ENCODE data around the gene CDH4.

CDH4 gene

DNA sequence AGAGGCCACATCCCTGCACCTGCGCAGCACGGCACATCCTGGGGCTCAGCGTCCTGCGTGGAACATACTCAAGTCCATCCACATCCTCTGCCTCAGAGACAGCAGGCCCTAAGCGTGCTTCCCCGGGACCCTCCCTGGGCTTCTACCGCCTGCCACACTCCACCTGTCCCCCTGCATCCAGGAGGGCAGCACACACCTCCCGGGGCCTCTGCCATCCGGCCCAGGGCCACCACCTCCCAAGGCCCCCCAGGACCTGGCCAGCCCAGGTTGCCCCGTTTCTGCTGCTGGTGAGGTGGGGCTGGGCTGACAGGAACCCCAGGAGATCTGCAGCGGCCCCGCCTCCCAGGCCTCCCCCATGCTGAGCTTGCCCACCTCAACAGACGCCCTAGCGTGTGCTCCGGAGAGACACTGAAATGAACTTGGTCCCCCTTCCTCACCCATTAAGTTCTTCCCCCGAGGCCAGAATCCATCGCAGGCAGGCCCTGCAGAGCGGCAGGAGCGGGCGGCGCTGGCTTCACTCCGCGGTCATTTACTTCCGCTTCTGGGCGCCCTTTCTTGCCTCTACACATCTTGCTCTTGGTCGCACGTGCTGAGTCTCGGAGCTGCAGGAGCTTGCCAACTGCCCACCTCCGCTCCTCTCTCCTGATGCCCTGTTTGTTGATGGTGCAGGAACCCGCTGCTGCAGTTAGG is 578.3 kb downstream of the CDH4 start:
- Histone ChIP-seq H3K27me3 (ENCODE audit: insufficient read depth, low read length) (peaks cover 2% of the 10 kb centered on the region), H3K4me1 (ENCODE audit: control insufficient read depth in 1 of 2, insufficient read depth in 2 of 2, low read length in 2 of 2) (no peaks in the 10 kb centered on the region), H2BK120ac (ENCODE audit: insufficient read depth, low read length, poor library complexity) (no peak overlapping the region), H3K23ac (ENCODE audit: low read length) (no peak overlapping the region), H4K91ac (ENCODE audit: low read depth, low read length) (no peak overlapping the region), H4K12ac (ENCODE audit: low read depth, low read length) (no peak overlapping the region), H3K4me2 (ENCODE audit: low read length) (no peak overlapping the region), H3K4me3 (ENCODE audit: low read depth, low read length) (no peak overlapping the region), H2AK5ac (ENCODE audit: low read length) (no peak overlapping the region), H2AFZ (ENCODE audit: insufficient read depth, low read length, poor library complexity) (no peak overlapping the region), H3K36me3 (ENCODE audit: control insufficient read depth in 1 of 2, insufficient read depth in 2 of 2, low read length in 2 of 2) (no peaks in the 10 kb centered on the region), H3K14ac (ENCODE audit: low read length) (no peak overlapping the region), H3K9ac (ENCODE audit: low read length) (no peak overlapping the region), H4K8ac (ENCODE audit: low read depth, low read length) (no peak overlapping the region), H3K79me2 (ENCODE audit: control insufficient read depth, insufficient read depth, low read length, poor library complexity) (no peaks in the 10 kb centered on the region), H3K27ac (ENCODE audit: low read depth, low read length) (no peak overlapping the region), H3K4ac (ENCODE audit: low read depth, low read length) (no peak overlapping the region), H2BK12ac (ENCODE audit: low read length) (no peak overlapping the region), H3K9me3 (ENCODE audit: insufficient read depth, low read depth, low read length) (peaks cover 30% of the 10 kb centered on the region), H3K79me1 (ENCODE audit: low read length) (no peaks in the 10 kb centered on the region), H2BK5ac (ENCODE audit: low read depth, low read length, poor library complexity) (no peak overlapping the region), H3K18ac (ENCODE audit: low read length) (no peak overlapping the region)
- WGBS (ENCODE audit: extremely low coverage, insufficient coverage, insufficient read length), result no CpG with 5 or more reads among the region's 30 CpGs
- no peak for DNase-seq

DNA sequence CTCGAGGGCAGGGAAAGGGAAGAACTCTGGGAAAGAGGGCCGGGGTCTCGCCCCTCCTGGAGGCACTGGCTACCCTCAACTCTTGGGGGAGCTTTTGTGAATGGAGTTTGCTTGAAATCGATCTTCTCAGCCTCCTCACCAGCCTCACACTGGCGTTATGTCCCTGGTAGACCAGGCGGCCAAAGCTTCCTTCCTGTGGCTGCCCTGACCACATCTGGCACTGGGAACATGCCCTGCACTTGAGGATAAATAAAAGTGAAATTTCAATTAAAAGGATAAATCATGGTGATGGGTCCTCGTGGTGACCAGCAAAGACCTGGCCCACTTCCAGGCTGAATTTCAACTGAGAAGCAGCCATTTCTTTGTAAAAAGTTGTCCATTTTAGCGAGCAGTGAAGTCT is 578.9 kb downstream of the CDH4 start:
- no peak overlapping the region for H2AK5ac ChIP-seq (ENCODE audit: low read length)
- no peak overlapping the region for H2AFZ ChIP-seq (ENCODE audit: insufficient read depth, low read length, poor library complexity)
- no peak overlapping the region for H3K4me2 ChIP-seq (ENCODE audit: low read length)
- H3K9me3 ChIP-seq (ENCODE audit: insufficient read depth, low read depth, low read length), result peaks cover 26% of the 10 kb centered on the region
- no peaks in the 10 kb centered on the region for H3K36me3 ChIP-seq (ENCODE audit: control insufficient read depth in 1 of 2, insufficient read depth in 2 of 2, low read length in 2 of 2)
- no peaks in the 10 kb centered on the region for H3K4me1 ChIP-seq (ENCODE audit: control insufficient read depth in 1 of 2, insufficient read depth in 2 of 2, low read length in 2 of 2)
- no peak overlapping the region for H3K18ac ChIP-seq (ENCODE audit: low read length)
- H4K8ac ChIP-seq (ENCODE audit: low read depth, low read length), result no peak overlapping the region
- WGBS (ENCODE audit: extremely low coverage, insufficient coverage, insufficient read length), result no CpG with 5 or more reads among the region's 8 CpGs
- no peak overlapping the region for H3K9ac ChIP-seq (ENCODE audit: low read length)
- no peak overlapping the region for H3K27ac ChIP-seq (ENCODE audit: low read depth, low read length)
- H3K4me3 ChIP-seq (ENCODE audit: low read depth, low read length), result no peak overlapping the region
- no peak overlapping the region for H2BK12ac ChIP-seq (ENCODE audit: low read length)
- no peak overlapping the region for H2BK120ac ChIP-seq (ENCODE audit: insufficient read depth, low read length, poor library complexity)
- H4K91ac ChIP-seq (ENCODE audit: low read depth, low read length), result no peak overlapping the region
- no peaks in the 10 kb centered on the region for H3K79me1 ChIP-seq (ENCODE audit: low read length)
- H2BK5ac ChIP-seq (ENCODE audit: low read depth, low read length, poor library complexity), result no peak overlapping the region
- H3K4ac ChIP-seq (ENCODE audit: low read depth, low read length), result no peak overlapping the region
- no peak overlapping the region for H4K12ac ChIP-seq (ENCODE audit: low read depth, low read length)
- peaks cover 2% of the 10 kb centered on the region for H3K27me3 ChIP-seq (ENCODE audit: insufficient read depth, low read length)
- no peaks in the 10 kb centered on the region for H3K79me2 ChIP-seq (ENCODE audit: control insufficient read depth, insufficient read depth, low read length, poor library complexity)
- H3K14ac ChIP-seq (ENCODE audit: low read length), result no peak overlapping the region
- H3K23ac ChIP-seq (ENCODE audit: low read length), result no peak overlapping the region
- no peak for DNase-seq

DNA sequence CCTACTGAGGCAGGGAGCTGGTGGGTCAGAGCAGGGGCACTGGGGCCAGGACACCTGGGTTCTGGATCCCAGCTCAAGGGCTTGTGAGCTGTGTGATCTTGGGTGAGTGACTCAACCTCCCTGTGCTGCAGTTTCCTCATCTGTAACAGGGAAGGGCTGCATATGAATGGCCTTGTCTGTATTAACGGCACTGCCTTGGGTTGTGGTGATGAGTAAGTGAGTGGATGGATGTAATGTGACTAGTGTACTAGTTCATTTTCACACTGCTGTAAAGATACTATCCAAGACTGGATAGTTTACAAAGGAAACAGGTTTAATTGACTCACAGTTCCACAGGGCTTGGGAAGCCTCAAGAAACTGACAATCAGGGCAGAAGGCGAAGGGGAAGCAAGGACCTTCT is 580.1 kb downstream of the CDH4 start:
- Histone ChIP-seq H3K4me3 (ENCODE audit: low read depth, low read length) (no peak overlapping the region), H3K4me1 (ENCODE audit: control insufficient read depth in 1 of 2, insufficient read depth in 2 of 2, low read length in 2 of 2) (no peaks in the 10 kb centered on the region), H3K18ac (ENCODE audit: low read length) (no peak overlapping the region), H4K8ac (ENCODE audit: low read depth, low read length) (no peak overlapping the region), H2AK5ac (ENCODE audit: low read length) (no peak overlapping the region), H3K4me2 (ENCODE audit: low read length) (no peak overlapping the region), H3K27me3 (ENCODE audit: insufficient read depth, low read length) (peaks cover 2% of the 10 kb centered on the region), H4K12ac (ENCODE audit: low read depth, low read length) (no peak overlapping the region), H3K27ac (ENCODE audit: low read depth, low read length) (no peak overlapping the region), H3K4ac (ENCODE audit: low read depth, low read length) (no peak overlapping the region), H3K9me3 (ENCODE audit: insufficient read depth, low read depth, low read length) (peaks cover 20% of the 10 kb centered on the region), H3K23ac (ENCODE audit: low read length) (no peak overlapping the region), H2BK5ac (ENCODE audit: low read depth, low read length, poor library complexity) (no peak overlapping the region), H4K91ac (ENCODE audit: low read depth, low read length) (no peak overlapping the region), H3K36me3 (ENCODE audit: control insufficient read depth in 1 of 2, insufficient read depth in 2 of 2, low read length in 2 of 2) (no peaks in the 10 kb centered on the region), H2BK120ac (ENCODE audit: insufficient read depth, low read length, poor library complexity) (no peak overlapping the region), H3K9ac (ENCODE audit: low read length) (no peak overlapping the region), H3K14ac (ENCODE audit: low read length) (no peak overlapping the region), H3K79me1 (ENCODE audit: low read length) (no peaks in the 10 kb centered on the region), H3K79me2 (ENCODE audit: control insufficient read depth, insufficient read depth, low read length, poor library complexity) (no peaks in the 10 kb centered on the region), H2AFZ (ENCODE audit: insufficient read depth, low read length, poor library complexity) (no peak overlapping the region), H2BK12ac (ENCODE audit: low read length) (no peak overlapping the region)
- no CpG with 5 or more reads among the region's 2 CpGs for WGBS (ENCODE audit: extremely low coverage, insufficient coverage, insufficient read length)
- DNase-seq, result no peak

DNA sequence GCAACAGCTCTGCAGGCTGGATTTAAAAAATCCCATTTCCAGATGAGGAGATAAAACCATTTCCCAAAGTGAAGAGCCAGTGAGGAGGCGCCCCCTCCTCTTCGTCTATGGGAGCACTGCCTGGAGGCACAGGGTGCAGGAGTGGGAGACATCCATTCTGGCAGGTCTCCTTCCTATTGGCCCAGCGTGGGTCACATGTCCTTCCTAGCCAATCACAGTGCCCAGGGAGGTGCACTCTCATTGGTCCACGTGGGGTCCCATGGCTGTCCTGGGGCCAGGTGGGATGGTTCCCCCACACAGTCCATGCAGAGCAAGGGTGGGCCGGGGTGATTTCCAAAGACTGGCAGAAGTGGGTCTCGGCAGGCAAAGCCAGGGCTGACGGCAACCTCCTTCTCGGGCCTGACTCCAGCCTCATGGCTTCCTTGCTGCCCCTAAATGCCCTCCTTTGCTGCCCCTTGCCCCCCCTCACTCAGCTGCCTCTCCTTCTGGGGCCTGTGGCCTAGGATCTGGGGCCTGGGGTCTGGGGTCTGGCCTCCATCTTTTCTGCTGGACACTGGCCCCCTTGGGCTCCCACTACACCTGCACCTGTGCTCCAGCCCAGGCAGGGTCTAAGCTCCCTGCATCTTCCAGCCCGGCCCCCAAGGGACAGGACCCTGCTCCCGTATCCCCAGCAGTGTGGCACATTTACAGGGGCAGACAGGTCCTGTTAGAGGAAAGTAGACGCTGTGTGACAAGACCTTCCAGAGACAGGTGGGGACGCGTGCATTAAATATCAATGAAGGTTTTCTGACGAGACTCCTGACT is 581.9 kb downstream of the CDH4 start:
- DNase-seq, result no peak
- no peak overlapping the region for H2BK120ac ChIP-seq (ENCODE audit: insufficient read depth, low read length, poor library complexity)
- no CpG with 5 or more reads among the region's 14 CpGs for WGBS (ENCODE audit: extremely low coverage, insufficient coverage, insufficient read length)
- H2BK12ac ChIP-seq (ENCODE audit: low read length), result no peak overlapping the region
- H3K9me3 ChIP-seq (ENCODE audit: insufficient read depth, low read depth, low read length), result peaks cover 13% of the 10 kb centered on the region
- H4K8ac ChIP-seq (ENCODE audit: low read depth, low read length), result no peak overlapping the region
- no peak overlapping the region for H4K91ac ChIP-seq (ENCODE audit: low read depth, low read length)
- H3K79me2 ChIP-seq (ENCODE audit: control insufficient read depth, insufficient read depth, low read length, poor library complexity), result no peaks in the 10 kb centered on the region
- H2AFZ ChIP-seq (ENCODE audit: insufficient read depth, low read length, poor library complexity), result no peak overlapping the region
- H3K27me3 ChIP-seq (ENCODE audit: insufficient read depth, low read length), result no peaks in the 10 kb centered on the region
- no peak overlapping the region for H3K14ac ChIP-seq (ENCODE audit: low read length)
- no peak overlapping the region for H3K9ac ChIP-seq (ENCODE audit: low read length)
- no peak overlapping the region for H2BK5ac ChIP-seq (ENCODE audit: low read depth, low read length, poor library complexity)
- no peak overlapping the region for H4K12ac ChIP-seq (ENCODE audit: low read depth, low read length)
- H3K18ac ChIP-seq (ENCODE audit: low read length), result no peak overlapping the region
- no peaks in the 10 kb centered on the region for H3K36me3 ChIP-seq (ENCODE audit: control insufficient read depth in 1 of 2, insufficient read depth in 2 of 2, low read length in 2 of 2)
- no peak overlapping the region for H3K4me2 ChIP-seq (ENCODE audit: low read length)
- H3K4me3 ChIP-seq (ENCODE audit: low read depth, low read length), result no peak overlapping the region
- H3K4me1 ChIP-seq (ENCODE audit: control insufficient read depth in 1 of 2, insufficient read depth in 2 of 2, low read length in 2 of 2), result no peaks in the 10 kb centered on the region
- no peak overlapping the region for H3K27ac ChIP-seq (ENCODE audit: low read depth, low read length)
- no peak overlapping the region for H3K4ac ChIP-seq (ENCODE audit: low read depth, low read length)
- H3K79me1 ChIP-seq (ENCODE audit: low read length), result no peaks in the 10 kb centered on the region
- no peak overlapping the region for H2AK5ac ChIP-seq (ENCODE audit: low read length)
- no peak overlapping the region for H3K23ac ChIP-seq (ENCODE audit: low read length)
